PC-9 (cell line): ENCODE data around the gene NDST3. TPM values are rescaled to one million over a fixed set of nuclear protein-coding genes. Genes with fewer than 3 reads are reported as not detected.

Experiments
- BruUV-seq: library from RNA; stranded (reverse); fragments of 400-500 nt; replicated peaks from 2 replicates; lab custom pipeline; 2021; lab: Mats Ljungman, UMichigan
- CTCF ChIA-PET: fragments of 300-600 bp; sonication (Branson Sonifier 250); formaldehyde crosslinking; loops from one replicate; lab custom pipeline; 2022; ENCODE audit warnings: antibody characterized with exemption; lab: Charles Lee
- POLR2A ChIA-PET: fragments of 300-600 bp; sonication (Branson Sonifier 250); formaldehyde crosslinking; loops from one replicate; lab custom pipeline; 2022; ENCODE audit warnings: antibody characterized with exemption; ENCODE audit not compliant: unreplicated experiment; lab: Charles Lee
- DNase-seq, 2 experiments: peaks; one replicate each; pipeline versions ENCODE4 v3.0.0 to v3.0.0-alpha.2; 2015 to 2022; ENCODE audit warnings: mixed read lengths in 1 of 2
- H2AFZ ChIP-seq: fragments of 200-600 bp; sonication (generic); 2 replicates; pipeline ENCODE4 v1.8.1; 2017; ENCODE audit warnings: antibody characterized with exemption
- H3F3A ChIP-seq: fragments of 200-600 bp; sonication (generic); 2 replicates; pipeline ENCODE4 v1.8.1; 2017; ENCODE audit warnings: antibody characterized with exemption, mild to moderate bottlenecking, low read depth; ENCODE audit not compliant: insufficient read depth
- H3K27ac ChIP-seq: fragments of 200-600 bp; sonication (generic); 2 replicates; pipeline ENCODE4 v1.6.1; 2016; ENCODE audit warnings: mixed run types
- H3K27me3 ChIP-seq: fragments of 200-600 bp; sonication (generic); 2 replicates; pipeline ENCODE4 v1.6.1; 2016; ENCODE audit warnings: low read depth, mixed run types; ENCODE audit not compliant: insufficient read depth
- H3K36me3 ChIP-seq: fragments of 200-600 bp; sonication (generic); 2 replicates; pipeline ENCODE4 v1.6.1; 2016; ENCODE audit warnings: low read depth, mixed run types
- H3K4me1 ChIP-seq: fragments of 200-600 bp; sonication (generic); replicated peaks from 2 replicates; pipeline ENCODE4 v1.6.1; 2016; ENCODE audit warnings: mixed run types; ENCODE audit not compliant: insufficient read depth
- H3K4me2 ChIP-seq: fragments of 200-600 bp; sonication (generic); 2 replicates; pipeline ENCODE4 v1.6.1; 2017; ENCODE audit warnings: mixed run types
- H3K4me3 ChIP-seq: fragments of 200-600 bp; sonication (generic); 2 replicates; pipeline ENCODE4 v1.6.1; 2016; ENCODE audit warnings: mixed run types
- H3K79me2 ChIP-seq: fragments of 200-600 bp; sonication (generic); 2 replicates; pipeline ENCODE4 v1.6.1; 2017; ENCODE audit warnings: low read depth, mixed run types
- H3K9me2 ChIP-seq: fragments of 200-600 bp; sonication (generic); 2 replicates; pipeline ENCODE4 v1.8.1; 2017; ENCODE audit warnings: mild to moderate bottlenecking; ENCODE audit not compliant: insufficient read depth
- H3K9me3 ChIP-seq: fragments of 200-600 bp; sonication (generic); 2 replicates; pipeline ENCODE4 v1.8.1; 2016; ENCODE audit warnings: low read depth; ENCODE audit not compliant: insufficient read depth
- H4K20me1 ChIP-seq: fragments of 200-600 bp; sonication (generic); 2 replicates; pipeline ENCODE4 v1.8.1; 2017; ENCODE audit not compliant: insufficient read depth
- EZH2 ChIP-seq: fragments of 200-600 bp; sonication (generic); IDR thresholded peaks from 2 replicates; pipeline ENCODE4 v1.8.0; 2017; ENCODE audit warnings: antibody characterized with exemption, low read depth
- intact Hi-C: fragments of 100-400 bp; cut with micrococcal nuclease; formaldehyde crosslinking; loops from one replicate; pipeline ENCODE4 v1.10.0; 2022; ENCODE audit not compliant: unreplicated experiment
- total RNA-seq: library from RNA; stranded (reverse); gene quantifications from 2 replicates; pipeline ENCODE4 v1.2.3, GENCODE V29; 2021
- TF ChIP-seq, protein P1 (sequence below): fragments of 200-600 bp; sonication (generic); conservative IDR thresholded peaks from 2 replicates; pipeline ENCODE4 v1.6.1; 2017; ENCODE audit warnings: mixed run types, antibody characterized with exemption, mild to moderate bottlenecking, moderate library complexity

NDST3 gene
- total RNA-seq, 1 experiment from 2014 or later = 0.15 TPM

DNA sequence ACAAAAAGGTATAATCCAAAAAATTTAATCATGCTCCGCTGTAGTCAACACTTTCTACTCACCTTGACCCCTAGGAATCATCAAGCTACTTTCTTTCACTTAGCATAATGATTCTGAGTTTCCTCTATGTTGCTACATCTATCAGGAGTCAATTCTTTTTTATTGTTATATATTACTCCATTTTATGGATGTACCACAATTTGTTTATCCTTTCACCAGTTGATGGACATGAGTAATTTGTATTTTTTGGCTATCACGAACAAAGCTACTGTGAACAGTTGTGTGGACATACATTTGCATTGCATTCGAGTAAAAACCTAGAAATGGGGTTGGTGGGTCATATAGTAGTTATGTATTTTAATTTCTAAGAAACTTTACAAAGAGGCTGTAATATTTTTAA lies 215.6 kb downstream of the NDST3 start:
- BruUV-seq = no TSS peak
- Histone ChIP-seq H4K20me1 (no peaks in the 10 kb centered on the region), H3K9me3 (no peaks in the 10 kb centered on the region), H3K27ac (no peak overlapping the region), H3K36me3 (no peaks in the 10 kb centered on the region), H3K4me1 (no peaks in the 10 kb centered on the region), H3K9me2 (no peaks in the 10 kb centered on the region), H3K79me2 (no peaks in the 10 kb centered on the region), H3F3A (no peaks in the 10 kb centered on the region), H3K4me2 (no peak overlapping the region), H2AFZ (no peak overlapping the region), H3K27me3 (no peaks in the 10 kb centered on the region), H3K4me3 (no peak overlapping the region)
- DNase-seq = no peak
- intact Hi-C loops = no loop called here
- CTCF ChIA-PET = no interaction called here
- TF ChIP-seq EZH2 = no peak
- TF ChIP-seq, protein P1, sequence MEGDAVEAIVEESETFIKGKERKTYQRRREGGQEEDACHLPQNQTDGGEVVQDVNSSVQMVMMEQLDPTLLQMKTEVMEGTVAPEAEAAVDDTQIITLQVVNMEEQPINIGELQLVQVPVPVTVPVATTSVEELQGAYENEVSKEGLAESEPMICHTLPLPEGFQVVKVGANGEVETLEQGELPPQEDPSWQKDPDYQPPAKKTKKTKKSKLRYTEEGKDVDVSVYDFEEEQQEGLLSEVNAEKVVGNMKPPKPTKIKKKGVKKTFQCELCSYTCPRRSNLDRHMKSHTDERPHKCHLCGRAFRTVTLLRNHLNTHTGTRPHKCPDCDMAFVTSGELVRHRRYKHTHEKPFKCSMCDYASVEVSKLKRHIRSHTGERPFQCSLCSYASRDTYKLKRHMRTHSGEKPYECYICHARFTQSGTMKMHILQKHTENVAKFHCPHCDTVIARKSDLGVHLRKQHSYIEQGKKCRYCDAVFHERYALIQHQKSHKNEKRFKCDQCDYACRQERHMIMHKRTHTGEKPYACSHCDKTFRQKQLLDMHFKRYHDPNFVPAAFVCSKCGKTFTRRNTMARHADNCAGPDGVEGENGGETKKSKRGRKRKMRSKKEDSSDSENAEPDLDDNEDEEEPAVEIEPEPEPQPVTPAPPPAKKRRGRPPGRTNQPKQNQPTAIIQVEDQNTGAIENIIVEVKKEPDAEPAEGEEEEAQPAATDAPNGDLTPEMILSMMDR = no peak
- POLR2A ChIA-PET = no interaction called here

- H3K4me2 ChIP-seq = no peak overlapping the region
- ChIA-PET POLR2A (no interaction called here), CTCF (no interaction called here)
- no peaks in the 10 kb centered on the region for H3K4me1 ChIP-seq
- no peaks in the 10 kb centered on the region for H3K36me3 ChIP-seq
- no peaks in the 10 kb centered on the region for H3K9me2 ChIP-seq
- H3K79me2 ChIP-seq = no peaks in the 10 kb centered on the region
- no peak overlapping the region for H2AFZ ChIP-seq
- no peaks in the 10 kb centered on the region for H4K20me1 ChIP-seq
- no peak overlapping the region for H3K27ac ChIP-seq
- TF ChIP-seq, protein P1 = no peak
- no peak for TF ChIP-seq EZH2
- H3F3A ChIP-seq = no peaks in the 10 kb centered on the region
- no peak for DNase-seq
- intact Hi-C loops = no loop called here
- no peak overlapping the region for H3K4me3 ChIP-seq
- no peaks in the 10 kb centered on the region for H3K27me3 ChIP-seq
- no peaks in the 10 kb centered on the region for H3K9me3 ChIP-seq
- BruUV-seq = no TSS peak
Observed at GRCh38 chr4:118254368-118254767, 220.1 kb downstream of the NDST3 start.

- H3K9me2 ChIP-seq = no peaks in the 10 kb centered on the region
- CTCF ChIA-PET = no interaction called here
- H2AFZ ChIP-seq = no peak overlapping the region
- no TSS peak for BruUV-seq
- POLR2A ChIA-PET = no interaction called here
- no peak for DNase-seq
- H3K4me3 ChIP-seq = no peak overlapping the region
- no peaks in the 10 kb centered on the region for H3F3A ChIP-seq
- H3K79me2 ChIP-seq = no peaks in the 10 kb centered on the region
- intact Hi-C loops = no loop called here
- H3K4me1 ChIP-seq = peaks cover 5% of the 10 kb centered on the region
- no peaks in the 10 kb centered on the region for H4K20me1 ChIP-seq
- no peak overlapping the region for H3K4me2 ChIP-seq
- no peaks in the 10 kb centered on the region for H3K27me3 ChIP-seq
- no peak overlapping the region for H3K27ac ChIP-seq
- no peaks in the 10 kb centered on the region for H3K9me3 ChIP-seq
- no peak for TF ChIP-seq EZH2
- TF ChIP-seq, protein P1 = no peak
- no peaks in the 10 kb centered on the region for H3K36me3 ChIP-seq
Observed at GRCh38 chr4:118259111-118259510, 224.8 kb downstream of the NDST3 start.
